ENCODE results near the gene SLC25A36. TPM values are rescaled to one million over a fixed set of nuclear protein-coding genes. Genes with fewer than 3 reads are reported as not detected.
"Not testable (repeated sequence)": the region's sequence is repeated elsewhere in the genome, so short reads cannot be mapped to it uniquely, and the experiment has no call there.

The SLC25A36 gene
- total and polyA plus RNA-seq, 7 donors, result 10.4 to 52.3 (median 23.9) TPM

DNA sequence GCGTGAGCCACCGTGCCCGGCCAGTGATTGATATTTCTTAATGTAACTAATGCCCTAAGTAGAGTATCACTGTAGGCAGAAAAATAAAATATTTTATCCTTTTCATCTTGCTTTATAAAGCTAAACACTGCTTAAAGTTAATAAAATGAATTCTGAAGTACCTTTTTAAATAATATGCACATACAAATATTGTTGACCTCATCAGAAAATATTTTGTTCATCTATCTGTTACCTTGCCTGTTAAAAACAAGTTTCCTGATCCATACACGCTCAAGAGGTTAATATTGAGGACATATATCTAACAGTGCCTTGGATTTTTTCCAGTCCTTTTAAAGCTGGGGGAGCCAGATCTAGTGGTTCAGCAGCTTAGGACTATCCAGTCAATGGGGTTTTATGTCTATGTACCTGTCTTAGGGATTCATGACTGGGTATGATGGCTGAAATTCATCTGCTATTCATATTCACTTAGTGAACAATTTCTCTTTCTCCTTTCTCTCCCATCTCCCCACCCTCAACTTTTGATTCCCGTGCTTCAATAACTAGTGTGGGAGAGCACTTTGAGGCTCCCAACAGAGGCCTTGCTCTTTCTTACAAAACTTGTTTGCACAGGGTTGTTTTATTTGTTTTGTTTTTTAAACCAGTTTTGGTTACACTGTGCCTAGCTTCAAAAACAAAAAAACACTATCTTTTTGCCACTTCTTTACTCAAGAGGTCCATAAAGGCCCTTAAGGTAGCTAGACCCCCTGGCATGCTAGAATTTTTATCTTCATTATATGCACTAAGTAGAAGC is 7.0 kb downstream of the SLC25A36 start:
- Histone ChIP-seq H3K27ac (peak overlapping the region; percentile 14), H3K9me3 (no peaks in the 10 kb centered on the region), H3K4me1 (peaks cover 43% of the 10 kb centered on the region), H3K27me3 (ENCODE audit: insufficient read depth in 3 of 3, low read length in 2 of 3) (no peaks in the 10 kb centered on the region), H3K36me3 (ENCODE audit: insufficient read depth in 1 of 2, low read depth in 1 of 2) (no peaks in the 10 kb centered on the region), H3K4me3 (no peak overlapping the region)
- intact Hi-C loops (cut with DNase I), result no loop called here
- ATAC-seq, result no peak
- TF ChIP-seq, protein P1, sequence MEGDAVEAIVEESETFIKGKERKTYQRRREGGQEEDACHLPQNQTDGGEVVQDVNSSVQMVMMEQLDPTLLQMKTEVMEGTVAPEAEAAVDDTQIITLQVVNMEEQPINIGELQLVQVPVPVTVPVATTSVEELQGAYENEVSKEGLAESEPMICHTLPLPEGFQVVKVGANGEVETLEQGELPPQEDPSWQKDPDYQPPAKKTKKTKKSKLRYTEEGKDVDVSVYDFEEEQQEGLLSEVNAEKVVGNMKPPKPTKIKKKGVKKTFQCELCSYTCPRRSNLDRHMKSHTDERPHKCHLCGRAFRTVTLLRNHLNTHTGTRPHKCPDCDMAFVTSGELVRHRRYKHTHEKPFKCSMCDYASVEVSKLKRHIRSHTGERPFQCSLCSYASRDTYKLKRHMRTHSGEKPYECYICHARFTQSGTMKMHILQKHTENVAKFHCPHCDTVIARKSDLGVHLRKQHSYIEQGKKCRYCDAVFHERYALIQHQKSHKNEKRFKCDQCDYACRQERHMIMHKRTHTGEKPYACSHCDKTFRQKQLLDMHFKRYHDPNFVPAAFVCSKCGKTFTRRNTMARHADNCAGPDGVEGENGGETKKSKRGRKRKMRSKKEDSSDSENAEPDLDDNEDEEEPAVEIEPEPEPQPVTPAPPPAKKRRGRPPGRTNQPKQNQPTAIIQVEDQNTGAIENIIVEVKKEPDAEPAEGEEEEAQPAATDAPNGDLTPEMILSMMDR (IDR thresholded peaks at IDR 0.05), result no peak
- 82 to 91% (median 89%) methylated on average over 5 of the region's 5 CpGs for WGBS, 3 donors
- no peak for DNase-seq

DNA sequence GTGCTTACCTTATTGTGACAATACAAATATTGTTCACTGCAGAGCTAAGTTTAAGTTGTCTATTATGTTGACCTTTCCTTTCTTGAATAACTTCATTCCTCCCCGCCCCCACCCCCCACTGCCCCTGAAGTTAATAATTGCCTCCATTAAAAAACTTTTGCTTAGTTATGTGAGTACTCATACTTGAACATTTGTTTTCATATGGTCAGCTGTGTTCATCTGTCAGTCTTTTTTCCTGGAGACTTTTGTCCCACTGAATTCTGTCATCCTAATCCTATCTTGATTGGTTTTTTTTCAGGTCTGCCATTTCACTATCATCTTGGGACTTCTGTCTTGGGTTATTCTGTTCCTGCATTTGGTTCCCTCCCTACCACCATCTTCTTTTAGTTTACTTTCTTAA is 8.5 kb downstream of the SLC25A36 start:
- 95 to 100% (median 96%) methylated on average over 1 of the region's 1 CpG for WGBS, 3 donors
- Histone ChIP-seq H3K4me1 (peaks cover 29% of the 10 kb centered on the region), H3K27ac (no peak overlapping the region), H3K27me3 (ENCODE audit: insufficient read depth in 3 of 3, low read length in 2 of 3) (no peaks in the 10 kb centered on the region), H3K36me3 (ENCODE audit: insufficient read depth in 1 of 2, low read depth in 1 of 2) (no peaks in the 10 kb centered on the region), H3K4me3 (no peak overlapping the region), H3K9me3 (no peaks in the 10 kb centered on the region)
- TF ChIP-seq, protein P1 (IDR thresholded peaks at IDR 0.05), result no peak
- DNase-seq (no peak), ATAC-seq (no peak)
- intact Hi-C loops (cut with DNase I), result loop anchor here in 1 of 2 donors (10.0 kb wide), 1 partner anchor 45 kb away; no protein-coding TSS in a partner anchor

DNA sequence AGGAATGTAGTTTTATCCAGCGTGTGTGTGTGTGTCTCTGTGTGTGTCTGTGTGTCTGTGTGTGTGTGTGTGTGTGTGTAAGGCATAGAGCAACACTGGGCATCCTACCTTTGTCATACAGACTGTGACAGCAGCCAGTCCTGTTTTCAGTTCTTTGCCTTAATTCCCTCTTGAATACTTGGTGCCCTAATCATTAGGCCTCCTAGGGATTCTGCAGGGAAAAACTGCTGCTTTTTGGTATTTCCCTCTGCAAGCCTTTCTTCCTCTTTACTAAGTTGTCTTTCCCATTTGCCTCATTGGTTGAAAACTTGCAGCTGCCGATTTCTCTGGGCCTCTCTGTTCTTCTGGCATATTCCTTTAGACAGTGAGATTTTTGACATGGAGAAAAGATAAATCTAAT is 9.2 kb downstream of the SLC25A36 start:
- intact Hi-C loops (cut with DNase I), result loop anchor here in 1 of 2 donors (10.0 kb wide), 1 partner anchor 46 kb away; no protein-coding TSS in a partner anchor
- TF ChIP-seq, protein P1 (IDR thresholded peaks at IDR 0.05), result no peak
- Histone ChIP-seq H3K4me1 (peaks cover 29% of the 10 kb centered on the region), H3K27ac (no peak overlapping the region), H3K4me3 (no peak overlapping the region), H3K27me3 (ENCODE audit: insufficient read depth in 3 of 3, low read length in 2 of 3) (no peaks in the 10 kb centered on the region), H3K9me3 (no peaks in the 10 kb centered on the region), H3K36me3 (ENCODE audit: insufficient read depth in 1 of 2, low read depth in 1 of 2) (no peaks in the 10 kb centered on the region)
- DNase-seq (no peak), ATAC-seq (no peak)
- 46 to 57% (median 53%) methylated on average over 2 of the region's 2 CpGs for WGBS, 3 donors

DNA sequence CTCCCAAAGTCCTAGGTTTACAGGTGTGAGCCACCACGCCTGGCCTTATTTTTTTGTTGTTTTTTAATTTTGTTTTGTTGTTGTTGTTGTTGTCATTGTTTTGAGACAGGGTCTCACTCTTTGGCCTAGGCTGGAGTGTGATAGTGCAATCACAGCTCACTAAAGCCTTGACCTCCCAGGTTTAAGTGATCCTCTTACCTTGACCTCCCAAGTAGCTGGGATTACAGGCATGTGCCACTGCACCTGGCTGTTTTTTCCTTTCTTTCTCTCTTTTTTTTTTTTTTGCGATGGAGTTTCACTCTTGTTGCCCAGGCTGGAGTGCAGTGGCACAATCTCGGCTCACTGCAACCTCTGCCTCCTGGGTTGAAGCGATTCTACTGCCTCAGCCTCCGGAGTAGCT is 10.1 kb downstream of the SLC25A36 start:
- not testable (repeated sequence) for ATAC-seq; H3K4me3 ChIP-seq; H3K27ac ChIP-seq; DNase-seq; H3K36me3 ChIP-seq (ENCODE audit: insufficient read depth in 1 of 2, low read depth in 1 of 2); H3K9me3 ChIP-seq; H3K27me3 ChIP-seq (ENCODE audit: insufficient read depth in 3 of 3, low read length in 2 of 3)
- 78 to 94% (median 85%) methylated on average over 5 of the region's 5 CpGs for WGBS, 3 donors
- intact Hi-C loops (cut with DNase I), result loop anchor here in 1 of 2 donors (10.0 kb wide), 1 partner anchor 47 kb away; no protein-coding TSS in a partner anchor
- peaks cover 32% of the 10 kb centered on the region for H3K4me1 ChIP-seq

Measured in psoas muscle (tissue), 8 donors.